Erythroblast (primary cell): ENCODE data around the gene SUPT3H.

Experiments used
- GATA1 ChIP-seq: IDR thresholded peaks from 2 replicates; pipeline ENCODE4 v1.6.1; 2011; ENCODE audit warnings: low read depth, mild to moderate bottlenecking, control low read depth, low read length, moderate library complexity
- POLR2A ChIP-seq: IDR thresholded peaks from 2 replicates; pipeline ENCODE4 v1.6.1; 2011; ENCODE audit warnings: mild to moderate bottlenecking, low read length

DNA sequence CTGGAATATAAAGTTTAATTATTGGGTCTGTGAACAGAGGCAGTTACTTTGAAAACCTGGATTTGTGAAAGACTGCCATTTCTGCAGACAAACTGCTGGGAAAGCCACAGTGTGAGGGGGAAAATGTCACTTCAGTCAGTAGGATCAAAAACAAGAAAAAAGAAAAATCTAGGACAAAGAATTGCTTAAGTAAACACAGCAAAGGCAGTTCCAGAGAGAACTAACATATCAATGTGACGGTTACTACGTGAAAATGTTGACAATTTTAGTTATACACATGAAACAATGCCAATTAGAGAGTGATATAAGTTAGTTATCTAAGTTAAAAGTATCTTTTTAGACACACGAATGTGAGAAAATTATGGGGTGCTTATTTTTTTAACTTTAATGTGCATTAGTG lies 320.0 kb downstream of the SUPT3H start:
- TF ChIP-seq POLR2A (no peak), GATA1 (no peak)
